Neural cell (in vitro differentiated cells): Measurements from ENCODE around the gene NRG2. TPM values are rescaled to one million over a fixed set of nuclear protein-coding genes. Genes with fewer than 3 reads are reported as not detected.

Experiments used
- H2AFZ ChIP-seq: fragments of 200-600, 300-800 bp; sonication (generic), shearing (Covaris generic); 2 replicates; pipeline ENCODE4 v1.6.0; 2014; ENCODE audit warnings: low read depth, mild to moderate bottlenecking, antibody characterized with exemption, low read length, moderate library complexity
- H3F3A ChIP-seq: fragments of 200-600 bp; shearing (Covaris generic); 2 replicates; pipeline ENCODE4 v1.6.1; 2016; ENCODE audit warnings: mild to moderate bottlenecking, moderate library complexity, mixed read lengths, antibody characterized with exemption, low read length; ENCODE audit not compliant: insufficient read depth, poor library complexity, severe bottlenecking
- H3K27ac ChIP-seq: fragments of 200-600, 300-800 bp; sonication (generic), shearing (Covaris generic); 2 replicates; pipeline ENCODE4 v1.5.1; 2014; ENCODE audit warnings: mild to moderate bottlenecking, low read length, moderate library complexity
- H3K27me3 ChIP-seq: fragments of 300-800, 200-600 bp; sonication (generic), shearing (Covaris generic); 2 replicates; pipeline ENCODE4 v1.6.0; 2014; ENCODE audit warnings: mild to moderate bottlenecking, low read depth, low read length, moderate library complexity; ENCODE audit not compliant: insufficient read depth
- H3K36me3 ChIP-seq: fragments of 300-800, 200-600 bp; sonication (generic), shearing (Covaris generic); 2 replicates; pipeline ENCODE4 v1.5.1; 2014; ENCODE audit warnings: mild to moderate bottlenecking, antibody characterized with exemption, low read length, moderate library complexity; ENCODE audit not compliant: insufficient read depth
- H3K4me2 ChIP-seq: fragments of 300-800, 200-600 bp; sonication (generic), shearing (Covaris generic); 2 replicates; pipeline ENCODE4 v1.6.0; 2014; ENCODE audit warnings: mild to moderate bottlenecking, low read length
- H3K4me3 ChIP-seq: fragments of 300-800, 200-600 bp; sonication (generic), shearing (Covaris generic); 2 replicates; pipeline ENCODE4 v1.5.1; 2014; ENCODE audit warnings: mild to moderate bottlenecking, low read length, moderate library complexity
- H3K79me2 ChIP-seq: fragments of 200-600 bp; shearing (Covaris generic); replicated peaks from 2 replicates; pipeline ENCODE4 v1.6.0; 2014; ENCODE audit warnings: mild to moderate bottlenecking, low read length, moderate library complexity; ENCODE audit not compliant: insufficient read depth
- H3K9ac ChIP-seq: fragments of 300-800, 200-600 bp; sonication (generic), shearing (Covaris generic); 2 replicates; pipeline ENCODE4 v1.6.1; 2016; ENCODE audit warnings: mild to moderate bottlenecking, low read length, mixed read lengths
- H3K9me2 ChIP-seq: fragments of 200-600 bp; shearing (Covaris generic); 2 replicates; pipeline ENCODE4 v1.6.1; 2016; ENCODE audit warnings: mild to moderate bottlenecking, low read length, mixed read lengths; ENCODE audit not compliant: insufficient read depth
- H3K9me3 ChIP-seq: fragments of 200-600, 300-800 bp; sonication (generic), shearing (Covaris generic); 2 replicates; pipeline ENCODE4 v1.6.1; 2016; ENCODE audit warnings: mild to moderate bottlenecking, mixed run types, low read length, moderate library complexity, mixed read lengths
- H4K20me1 ChIP-seq: fragments of 200-600 bp; shearing (Covaris generic); 2 replicates; pipeline ENCODE4 v1.6.1; 2016; ENCODE audit warnings: mild to moderate bottlenecking, mixed run types; ENCODE audit not compliant: insufficient read depth
- CTCF ChIP-seq: fragments of 450-650 bp; IDR thresholded peaks from 2 replicates; pipeline ENCODE4 v1.5.1; 2014; ENCODE audit warnings: antibody characterized with exemption, mild to moderate bottlenecking, moderate library complexity; ENCODE audit not compliant: poor library complexity, severe bottlenecking
- EP300 ChIP-seq: fragments of 450-650 bp; conservative IDR thresholded peaks from 2 replicates; pipeline ENCODE4 v1.6.1; 2014; ENCODE audit warnings: antibody characterized with exemption, mild to moderate bottlenecking, moderate library complexity; ENCODE audit not compliant: poor library complexity, severe bottlenecking
- EZH2 ChIP-seq: fragments of 200-600, 300-800 bp; shearing (Covaris generic), sonication (generic); IDR thresholded peaks from 2 replicates; pipeline ENCODE4 v1.6.1; 2014; ENCODE audit warnings: antibody characterized with exemption, low read length, borderline replicate concordance, mild to moderate bottlenecking; ENCODE audit not compliant: insufficient read depth, poor library complexity, severe bottlenecking
- MXI1 ChIP-seq: fragments of 450-650 bp; conservative IDR thresholded peaks from 2 replicates; pipeline ENCODE4 v1.6.1; 2014; ENCODE audit warnings: antibody characterized with exemption, mild to moderate bottlenecking; ENCODE audit not compliant: poor library complexity, severe bottlenecking
- POLR2AphosphoS5 ChIP-seq: IDR thresholded peaks from 2 replicates; pipeline ENCODE4 v1.6.1; 2012
- RAD21 ChIP-seq: fragments of 450-650 bp; conservative IDR thresholded peaks from 2 replicates; pipeline ENCODE4 v1.6.1; 2014; ENCODE audit warnings: antibody characterized with exemption, mild to moderate bottlenecking, moderate library complexity
- REST ChIP-seq: IDR thresholded peaks from 2 replicates; pipeline ENCODE4 v1.6.1; 2012; ENCODE audit warnings: borderline replicate concordance
- SMC3 ChIP-seq: fragments of 450-650 bp; conservative IDR thresholded peaks from 2 replicates; pipeline ENCODE4 v1.6.1; 2014; ENCODE audit warnings: antibody characterized with exemption, mild to moderate bottlenecking, moderate library complexity; ENCODE audit not compliant: poor library complexity
- TAF1 ChIP-seq: IDR thresholded peaks from 2 replicates; pipeline ENCODE4 v1.6.1; 2012; ENCODE audit warnings: low read depth
- polyA plus RNA-seq: library from polyadenylated mRNA; depleted of rRNA; stranded (reverse); fragments of >200 nt; gene quantifications from 2 replicates; pipeline ENCODE4 v1.2.3, GENCODE V29; 2014

The NRG2 gene
- polyA plus RNA-seq, 1 donor from 2014 or later: 5.4 TPM

GRCh38 chr5:139954022-139954421, 89.1 kb downstream of the NRG2 start:
- no peak overlapping the region for H3K9ac ChIP-seq
- H3K27ac ChIP-seq: no peak overlapping the region
- no peaks in the 10 kb centered on the region for H3K9me2 ChIP-seq
- H3F3A ChIP-seq: no peaks in the 10 kb centered on the region
- no peaks in the 10 kb centered on the region for H3K36me3 ChIP-seq
- H3K79me2 ChIP-seq: no peaks in the 10 kb centered on the region
- TF ChIP-seq EP300 (no peak), TAF1 (no peak), CTCF (no peak), EZH2 (no peak), SMC3 (no peak), REST (no peak), POLR2AphosphoS5 (no peak), MXI1 (no peak), RAD21 (no peak)
- no peak overlapping the region for H3K4me3 ChIP-seq
- H3K9me3 ChIP-seq: no peaks in the 10 kb centered on the region
- H4K20me1 ChIP-seq: no peaks in the 10 kb centered on the region
- H3K27me3 ChIP-seq: no peaks in the 10 kb centered on the region
- H2AFZ ChIP-seq: no peak overlapping the region
- no peak overlapping the region for H3K4me2 ChIP-seq

- Histone ChIP-seq H3K9ac (no peak overlapping the region), H3K4me2 (no peak overlapping the region), H3K4me3 (no peak overlapping the region), H3K9me2 (no peaks in the 10 kb centered on the region), H2AFZ (no peak overlapping the region), H3K79me2 (no peaks in the 10 kb centered on the region), H3K27ac (no peak overlapping the region), H3K36me3 (no peaks in the 10 kb centered on the region), H3F3A (no peaks in the 10 kb centered on the region), H3K9me3 (no peaks in the 10 kb centered on the region), H3K27me3 (no peaks in the 10 kb centered on the region), H4K20me1 (no peaks in the 10 kb centered on the region)
- TF ChIP-seq RAD21: no peak
- no peak for TF ChIP-seq EZH2
- TF ChIP-seq REST: no peak
- no peak for TF ChIP-seq SMC3
- TF ChIP-seq POLR2AphosphoS5: no peak
Measured at GRCh38 chr5:139952574-139952973, 90.5 kb downstream of the NRG2 start.
